SIG-M5 treated with dmso at 0.1 percent for 504 hours (cell line): ENCODE data around the gene HNRNPC.
"Not testable (repeated sequence)": the region's sequence is repeated elsewhere in the genome, so short reads cannot be mapped to it uniquely, and the experiment has no call there.

Source experiments
- DNase-seq: peaks from one replicate; lab custom pipeline; 2025; ENCODE audit not compliant: unreplicated experiment; lab: John Stamatoyannopoulos, UW

The HNRNPC gene

DNA sequence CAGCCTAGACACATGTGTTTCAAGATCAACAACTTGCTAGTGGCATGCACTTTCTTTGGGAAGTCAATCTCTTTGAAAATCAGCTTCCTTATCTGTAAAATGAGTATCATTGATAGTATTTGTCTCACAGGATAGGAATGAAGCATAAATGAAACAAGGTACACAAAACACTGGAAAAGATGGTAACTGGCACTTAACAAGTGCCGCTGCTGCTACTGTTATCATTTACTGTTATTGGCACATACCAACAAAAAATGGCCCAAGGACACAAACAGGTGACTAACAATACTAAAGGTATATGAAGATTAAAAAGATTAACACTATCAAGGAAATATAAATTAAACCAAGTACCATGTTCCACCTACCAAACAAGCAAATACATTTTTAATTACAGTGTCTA lies 20.9 kb downstream of the HNRNPC start:
- no peak for DNase-seq

DNA sequence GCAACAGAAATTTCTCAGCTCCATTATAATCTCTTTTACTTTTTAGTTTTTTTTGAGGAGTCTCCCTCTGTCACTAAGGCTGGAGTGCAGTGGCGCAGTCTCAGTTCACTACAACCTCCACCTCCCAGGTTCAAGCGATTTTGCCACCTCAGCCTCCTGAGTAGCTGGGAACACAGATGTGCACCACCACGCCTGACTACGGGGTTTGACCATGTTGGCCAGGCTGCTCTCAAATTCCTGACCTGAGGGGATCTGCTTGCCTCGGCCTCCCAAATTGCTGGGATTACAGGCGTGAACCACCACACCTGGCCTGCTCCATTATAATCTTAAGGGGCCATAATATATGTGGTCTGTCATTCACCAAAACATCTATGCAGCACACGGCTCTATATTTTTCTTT lies 23.4 kb downstream of the HNRNPC start:
- no peak for DNase-seq

DNA sequence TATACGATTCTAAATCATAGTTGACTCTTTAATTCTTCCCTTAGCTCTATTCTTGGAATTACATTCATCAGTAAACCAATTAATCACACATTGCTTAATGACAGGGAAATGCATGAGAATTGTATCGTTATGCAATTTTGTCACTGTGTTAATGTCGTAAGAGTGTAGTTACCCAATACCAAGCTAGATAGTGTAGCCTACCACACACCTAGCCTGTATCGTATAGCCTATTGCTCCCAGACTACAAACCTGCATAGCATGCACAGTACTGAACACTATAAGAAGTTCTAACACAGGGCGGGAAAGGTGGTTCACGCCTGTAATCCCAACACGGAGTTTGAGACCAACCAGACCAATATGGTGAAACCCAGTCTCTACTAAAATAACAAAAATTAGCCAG lies 24.7 kb downstream of the HNRNPC start:
- DNase-seq = peak; percentile 77

DNA sequence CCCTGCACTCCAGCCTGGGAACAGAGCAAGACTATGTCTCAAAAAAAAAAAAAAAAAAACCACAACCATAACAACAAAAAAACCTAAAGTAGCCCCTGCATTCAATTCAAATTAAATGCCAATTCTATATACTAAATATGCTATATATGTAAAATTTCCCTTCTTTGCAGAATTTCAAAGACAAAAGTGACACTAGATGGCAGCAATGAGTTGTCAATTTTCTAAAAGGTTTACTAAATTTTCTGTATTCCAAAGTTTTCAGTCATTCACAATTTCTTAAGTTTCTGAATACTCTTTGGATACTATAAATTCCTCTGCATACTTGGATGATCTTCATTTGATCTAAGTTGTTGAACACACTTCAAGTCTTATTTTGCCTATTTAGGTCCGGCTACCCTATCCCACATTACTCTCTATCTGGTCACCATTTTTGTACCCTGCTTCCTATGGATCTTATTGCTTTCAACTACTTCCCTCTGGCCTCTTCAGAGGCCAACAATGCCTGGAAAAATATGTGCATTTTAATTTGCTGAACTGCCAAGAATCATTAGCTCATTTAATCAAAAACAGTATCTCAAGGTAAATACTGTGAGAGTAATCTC lies 27.9 kb downstream of the HNRNPC start:
- DNase-seq = peak; percentile 23

DNA sequence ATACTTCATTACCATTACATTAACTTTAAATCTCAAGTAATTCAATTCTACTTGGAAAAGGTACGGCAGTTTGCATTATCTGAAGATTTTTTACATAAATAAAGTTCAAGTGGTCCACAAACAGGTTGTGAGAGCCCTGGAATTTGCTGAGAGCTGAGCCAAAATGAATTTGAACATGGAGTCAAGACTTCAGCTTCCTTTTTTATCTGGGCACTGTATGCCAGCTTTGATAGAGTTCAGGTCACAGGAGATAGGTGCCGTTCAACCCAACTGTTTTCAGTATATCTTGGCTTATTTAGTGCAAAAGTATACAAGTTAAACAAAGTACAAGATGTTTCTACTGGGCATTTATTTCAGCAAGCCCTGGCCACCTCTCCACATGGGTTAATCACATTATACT lies 28.8 kb downstream of the HNRNPC start:
- no peak for DNase-seq

DNA sequence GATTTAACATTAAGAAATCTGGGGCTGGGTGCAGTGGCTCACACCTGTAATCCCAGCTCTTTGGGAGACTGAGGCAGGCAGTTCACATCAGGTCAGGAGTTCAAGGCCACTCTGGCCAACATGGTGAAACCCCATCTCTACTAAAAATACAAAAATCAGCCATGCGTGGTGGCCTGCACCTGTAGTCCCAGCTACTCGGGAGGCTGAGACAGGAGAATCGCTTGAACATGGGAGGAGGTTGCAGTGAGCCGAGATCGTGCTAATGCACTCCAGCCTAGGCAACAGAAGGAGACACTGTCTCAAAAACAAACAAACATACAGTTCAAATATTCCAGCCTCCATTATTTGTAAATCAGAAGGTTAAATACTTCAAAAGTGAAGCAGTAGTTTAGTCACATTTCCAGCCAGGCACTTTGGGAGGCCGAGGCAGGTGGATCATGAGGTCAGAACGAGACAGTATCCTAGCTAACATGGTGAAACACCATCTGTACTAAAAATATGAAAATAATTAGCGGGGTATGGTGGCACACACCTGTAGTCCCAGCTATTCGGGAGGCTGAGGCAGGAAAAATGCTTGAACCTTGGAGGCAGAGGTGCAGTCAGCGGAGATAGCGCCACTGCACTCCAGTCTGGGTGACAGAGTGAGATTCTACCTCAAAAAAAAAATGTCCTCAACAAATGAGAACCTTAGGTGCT lies 30.3 kb downstream of the HNRNPC start:
- DNase-seq = no peak

DNA sequence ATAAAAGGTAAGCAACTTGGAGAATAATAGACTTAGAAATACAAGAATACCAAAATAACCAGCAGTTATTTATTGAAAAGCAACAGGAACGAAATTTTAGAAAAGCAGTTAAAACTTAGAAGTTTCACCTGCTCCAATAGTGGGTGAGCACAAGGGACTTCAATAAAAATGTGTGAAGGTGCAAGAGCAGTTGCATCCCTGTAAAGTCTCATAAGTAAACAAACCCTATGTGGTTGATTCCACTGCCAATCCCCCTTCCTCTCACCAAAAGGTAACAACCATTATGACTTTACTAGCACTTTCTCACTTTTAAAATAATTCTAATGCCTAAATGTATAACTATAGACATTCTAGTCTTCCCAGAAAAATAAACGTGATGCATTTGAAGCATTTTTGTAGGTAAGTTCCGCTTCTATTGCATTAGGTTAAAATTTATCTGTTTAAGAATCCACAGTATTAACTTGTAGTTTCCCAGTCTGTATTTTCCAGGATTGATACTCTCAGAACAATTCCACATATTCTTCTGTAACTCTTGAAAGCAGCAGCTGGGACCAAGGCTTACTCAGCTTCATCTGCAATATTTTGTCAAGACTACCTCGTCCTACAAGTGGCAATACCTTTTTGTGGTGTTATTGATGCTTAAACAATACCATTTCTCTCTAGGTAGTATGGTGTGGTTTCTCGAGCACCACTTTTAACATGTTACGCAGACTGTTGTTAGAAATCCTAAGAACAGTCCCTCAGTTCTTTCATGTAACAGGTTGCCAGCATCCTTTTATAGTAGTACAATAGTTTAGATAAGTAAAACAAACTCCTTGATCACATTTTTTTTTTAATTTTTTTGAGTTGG lies 32.1 kb downstream of the HNRNPC start:
- no peak for DNase-seq

DNA sequence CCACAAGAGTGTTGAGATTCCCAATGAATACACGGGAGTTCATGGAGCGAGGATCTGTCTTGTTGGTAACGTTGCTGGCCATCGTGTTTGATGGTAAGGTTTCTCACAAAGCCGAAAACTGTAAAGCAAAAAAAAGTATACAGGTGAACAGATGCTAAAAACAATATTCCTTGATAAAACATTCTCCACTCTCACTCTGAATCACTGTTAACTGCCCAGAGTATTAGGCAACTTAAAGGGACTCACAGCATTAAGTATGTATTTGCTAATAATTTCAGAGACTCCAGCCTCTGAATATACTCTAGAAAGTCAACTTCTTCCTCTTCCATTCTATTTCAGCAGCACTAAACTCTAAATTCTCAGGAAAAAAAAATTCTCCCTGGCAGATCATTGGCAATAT lies 35.1 kb downstream of the HNRNPC start:
- no peak for DNase-seq

DNA sequence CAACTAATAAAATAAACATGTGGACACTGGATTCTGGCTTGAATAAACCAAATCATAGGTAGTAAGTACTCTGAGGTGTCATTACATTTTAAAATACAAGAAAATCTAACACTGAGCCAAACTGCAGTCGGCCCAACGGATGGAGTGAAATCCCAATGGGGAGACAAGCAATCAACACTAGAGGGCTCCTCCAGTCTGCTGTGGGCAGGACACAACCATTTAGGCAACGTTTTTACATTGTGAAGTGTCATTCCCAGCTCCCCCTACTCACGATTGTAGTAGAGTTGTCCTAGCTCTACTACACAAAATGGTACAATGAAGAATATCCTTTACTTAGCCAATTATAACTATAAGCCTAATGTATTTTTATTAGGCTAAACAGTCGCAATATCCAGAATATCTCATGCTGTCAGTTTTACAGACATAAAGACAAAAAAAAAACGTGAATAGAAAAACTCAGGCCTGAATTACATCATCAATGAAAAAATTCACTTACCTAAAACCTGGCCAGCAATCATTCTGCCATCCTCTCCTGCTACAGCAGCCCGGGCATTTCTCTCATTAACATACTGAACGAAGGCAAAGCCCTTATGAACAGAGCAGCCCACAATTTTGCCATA lies 35.7 kb downstream of the HNRNPC start:
- DNase-seq = peak; percentile 16

DNA sequence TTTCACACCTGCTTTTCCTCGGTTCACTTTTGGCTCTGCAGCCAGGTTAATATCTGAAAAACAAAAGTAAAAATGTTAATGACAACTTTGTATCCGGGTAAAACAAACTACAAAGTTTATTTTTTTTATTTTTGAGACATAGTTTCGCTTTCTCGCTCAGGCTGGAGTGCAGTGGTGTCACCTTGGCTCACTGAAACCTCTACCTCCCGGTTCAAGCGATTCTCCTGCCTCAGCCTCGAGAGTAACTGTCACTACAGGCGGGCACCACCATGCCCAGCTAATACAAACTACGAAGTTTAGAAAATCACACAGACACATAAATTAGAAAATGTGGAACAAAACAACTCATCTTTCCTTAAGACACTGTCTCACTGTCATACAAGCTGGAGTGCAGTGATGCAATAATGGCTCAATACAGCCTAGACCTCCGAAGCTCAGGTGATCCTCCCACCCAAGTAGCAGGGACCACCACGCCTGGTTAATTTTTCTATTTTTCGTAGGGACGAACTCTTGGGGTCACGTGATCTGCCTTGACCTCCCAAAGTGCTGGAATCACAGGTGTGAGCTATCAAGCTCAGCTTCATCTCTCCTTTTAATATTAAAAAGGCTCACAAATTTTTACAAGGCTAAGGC lies 38.1 kb downstream of the HNRNPC start:
- no peak for DNase-seq

DNA sequence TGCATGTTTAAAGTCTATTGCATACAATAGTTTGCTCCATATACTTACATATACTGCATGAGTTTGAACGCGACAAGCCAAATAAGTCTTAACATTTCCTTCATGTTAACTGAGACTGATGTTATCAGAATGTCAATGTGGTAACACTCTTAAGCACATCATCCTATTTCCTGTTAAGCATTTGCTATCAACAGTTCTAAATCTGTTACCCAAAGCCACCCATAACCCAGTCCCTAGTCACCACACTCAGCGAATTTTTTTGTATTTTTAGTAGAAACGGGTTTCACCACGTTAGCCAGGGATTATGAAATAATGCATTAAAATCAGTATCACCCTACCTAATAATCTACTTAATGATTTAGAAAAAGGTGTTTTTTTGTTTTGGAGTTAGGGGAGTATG lies 39.4 kb downstream of the HNRNPC start:
- no peak for DNase-seq

DNA sequence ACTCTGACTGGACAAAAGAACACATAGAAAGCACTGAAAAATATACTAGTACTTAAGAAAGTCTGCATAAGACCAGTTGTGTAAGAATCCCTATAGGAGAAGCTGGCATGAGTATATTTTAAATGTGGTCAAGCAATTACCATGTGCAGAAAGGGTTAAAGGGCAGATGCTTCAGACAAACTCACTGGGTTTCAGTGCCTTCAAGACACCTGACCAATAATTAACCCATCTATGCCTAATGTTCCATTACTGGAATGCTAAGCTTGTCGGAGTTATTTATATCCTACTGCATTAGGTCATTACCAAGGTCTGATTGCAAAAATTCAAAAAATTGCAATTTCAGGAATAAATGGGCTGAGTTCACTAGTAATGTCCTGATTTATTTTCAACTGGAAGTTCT lies 41.3 kb downstream of the HNRNPC start:
- no peak for DNase-seq

DNA sequence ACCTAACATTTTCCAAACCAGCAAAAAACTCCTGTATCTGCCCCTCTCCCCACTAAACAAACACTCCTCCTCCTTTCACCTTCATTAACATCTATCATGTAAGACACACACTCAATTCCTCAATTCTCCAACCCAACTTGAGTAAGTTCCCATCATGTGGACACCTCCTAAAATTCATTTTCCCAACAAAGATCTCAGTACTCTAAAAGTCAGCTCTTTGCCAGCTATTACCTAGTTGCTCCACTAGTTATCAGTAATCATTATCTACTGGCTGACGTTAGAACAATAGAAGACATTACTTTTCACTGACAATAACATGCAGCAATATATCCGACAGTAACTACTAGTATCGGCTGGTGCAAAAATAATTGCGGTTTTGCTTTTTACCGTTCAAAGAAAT lies 42.1 kb downstream of the HNRNPC start:
- DNase-seq = no peak

DNA sequence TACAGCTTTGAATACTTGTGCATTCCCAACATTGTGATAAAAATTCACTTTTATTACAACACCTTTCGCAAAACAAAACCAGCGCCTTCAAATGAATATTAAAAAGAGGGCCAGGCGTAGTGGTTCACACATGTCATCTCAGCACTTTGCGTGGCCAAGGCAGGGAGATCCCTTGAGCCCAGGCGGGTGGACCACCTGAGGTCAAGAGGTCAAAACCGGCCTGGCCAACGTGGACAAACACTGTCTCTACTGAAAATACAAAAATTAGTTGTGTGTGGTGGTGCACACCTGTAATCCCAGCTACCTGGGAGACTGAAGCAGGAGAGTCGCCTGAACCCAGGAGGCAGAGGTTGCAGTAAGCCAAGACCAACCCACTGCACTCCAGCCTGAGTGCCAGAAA lies 42.8 kb downstream of the HNRNPC start:
- no peak for DNase-seq

DNA sequence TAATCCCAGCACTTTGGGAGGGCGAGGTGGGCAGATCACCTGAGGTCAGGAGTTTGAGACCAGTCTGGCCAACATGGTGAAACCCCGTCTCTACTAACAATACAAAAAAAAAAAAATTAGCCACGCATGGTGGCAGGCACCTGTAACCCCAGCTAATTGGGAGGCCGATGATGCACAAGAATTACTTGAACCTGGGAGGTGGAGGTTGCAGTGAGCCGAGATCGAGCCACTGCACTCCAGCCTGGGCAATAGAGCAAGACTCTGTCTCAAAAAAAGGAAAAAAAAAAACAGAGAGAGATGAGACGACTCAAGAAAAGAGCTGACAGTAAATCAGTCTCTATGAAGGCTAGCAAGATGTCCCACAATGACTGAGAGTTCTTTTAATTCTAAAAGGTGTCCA lies 44.1 kb downstream of the HNRNPC start:
- not testable (repeated sequence) for DNase-seq

DNA sequence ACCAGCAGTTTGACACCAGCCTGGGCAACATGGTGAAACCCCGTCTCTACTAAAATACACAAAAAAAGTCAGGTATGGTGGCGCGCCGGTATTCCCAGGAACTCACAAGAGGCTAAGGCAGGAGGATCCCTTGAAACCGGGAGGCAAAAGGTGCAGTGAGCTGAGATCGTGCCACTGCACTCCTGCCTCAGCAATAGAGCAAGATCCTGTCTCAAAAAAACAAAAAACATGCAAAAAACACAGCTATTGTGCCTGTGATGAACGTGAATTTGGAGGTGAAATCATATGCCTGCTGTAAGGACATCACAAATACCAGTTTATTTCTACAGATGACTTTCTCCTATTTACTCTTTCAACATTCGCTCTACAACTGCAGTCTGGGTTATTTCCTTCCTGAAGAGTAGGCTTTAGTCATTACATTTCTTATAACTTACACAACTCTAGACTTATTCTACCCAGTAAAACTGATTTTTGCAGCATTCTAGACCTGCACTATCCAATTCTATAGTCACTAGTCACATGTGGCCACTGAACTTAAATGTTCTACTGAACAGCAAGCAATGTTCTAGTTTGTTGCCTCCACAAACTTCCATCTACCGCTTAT lies 48.3 kb downstream of the HNRNPC start:
- no peak for DNase-seq

DNA sequence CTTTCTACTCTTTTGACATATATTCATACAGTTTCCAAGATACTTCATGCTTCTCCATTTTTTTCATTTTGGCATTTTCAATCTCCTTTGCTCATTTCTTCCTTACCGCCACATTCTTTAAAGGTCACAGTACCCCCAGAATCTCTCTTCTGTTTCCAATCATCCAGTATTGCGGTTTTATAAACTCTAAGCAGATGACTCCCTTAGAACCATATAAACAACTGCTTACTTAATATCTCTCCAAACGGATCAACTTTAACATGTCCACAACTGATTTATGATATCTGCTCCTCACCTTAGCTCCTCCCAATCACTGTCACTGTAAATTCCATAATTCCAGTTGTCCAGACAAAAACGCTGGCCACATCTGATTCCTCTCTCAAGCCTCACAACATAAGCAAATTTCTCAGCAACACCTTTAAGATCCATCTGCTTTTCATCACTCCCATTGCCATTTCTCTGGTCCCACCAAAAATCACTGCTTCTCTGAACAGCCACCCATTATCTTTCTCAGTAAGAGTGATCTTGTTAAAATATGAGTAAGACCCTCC lies 49.6 kb downstream of the HNRNPC start:
- DNase-seq = no peak

DNA sequence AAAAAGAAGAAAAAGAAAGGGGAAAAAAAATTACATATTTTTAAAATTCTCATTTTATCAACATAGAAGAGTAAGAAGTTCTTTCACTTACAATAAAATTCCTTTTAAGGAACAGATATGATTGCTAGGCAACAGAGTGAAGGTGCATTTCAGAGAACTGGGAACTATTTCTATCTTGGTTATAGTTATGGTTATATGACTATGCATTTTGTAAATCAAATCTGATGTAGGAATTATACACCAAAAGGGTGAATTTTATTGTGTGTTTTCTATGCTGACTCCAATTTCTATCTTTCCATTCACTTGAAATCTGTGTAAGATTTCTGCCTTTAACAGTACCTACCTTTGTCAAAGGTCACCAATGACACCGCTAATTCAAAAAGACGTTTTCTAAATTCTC lies 50.1 kb downstream of the HNRNPC start:
- DNase-seq = no peak

DNA sequence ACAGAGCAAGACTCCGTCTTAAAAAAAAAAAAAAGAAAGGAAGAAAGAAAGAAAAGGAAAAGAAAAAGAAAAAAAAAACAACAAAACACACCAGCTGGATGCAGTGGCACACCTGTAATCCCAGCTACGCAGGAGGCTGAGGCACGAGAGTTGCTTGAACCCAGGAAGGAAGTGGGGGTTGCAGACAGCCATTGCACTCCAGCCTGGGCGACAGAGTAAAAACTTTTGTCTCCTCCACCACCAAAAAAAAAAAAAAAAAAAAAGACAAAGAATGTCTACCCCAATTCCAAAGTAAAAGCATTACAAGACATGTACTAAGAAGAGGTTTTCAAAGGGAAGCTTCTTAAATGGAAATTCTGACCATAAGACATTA lies 53.4 kb downstream of the HNRNPC start:
- DNase-seq = no peak

DNA sequence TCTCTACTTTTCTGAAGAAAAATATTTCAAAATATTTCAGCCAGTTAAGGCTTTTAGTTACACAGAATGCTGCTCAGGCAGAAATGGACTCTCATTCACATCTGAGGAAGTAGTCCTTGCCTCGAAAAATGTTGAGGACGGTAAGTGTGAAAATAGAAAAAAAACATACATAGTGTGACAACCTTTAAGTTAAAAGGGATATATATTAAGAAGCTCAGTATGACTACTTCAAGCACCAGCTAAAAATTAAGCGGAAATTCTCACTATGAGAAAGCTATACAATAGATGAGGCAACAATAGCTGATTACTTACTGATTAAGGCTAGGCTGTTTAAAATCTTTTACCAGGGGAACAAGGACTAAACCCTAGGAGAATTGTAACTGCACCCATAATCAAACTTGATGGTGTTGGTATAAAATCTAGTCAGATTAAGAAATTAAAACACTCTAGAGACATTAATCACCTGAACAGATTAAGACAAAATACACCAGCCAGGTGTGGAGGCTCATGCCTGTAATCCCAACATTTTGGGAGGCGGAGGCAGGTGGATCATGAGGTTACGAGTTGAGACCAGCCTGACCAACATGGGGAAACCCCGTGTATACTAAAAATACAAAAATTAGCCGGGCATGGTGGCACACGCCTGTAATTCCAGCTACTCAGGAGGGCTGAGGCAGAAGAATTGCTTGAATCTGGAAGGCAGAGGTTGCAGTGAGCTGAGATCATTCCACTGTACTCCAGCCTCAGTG lies 53.9 kb downstream of the HNRNPC start:
- DNase-seq = no peak
